Amniotic epithelial cell (primary cell): ENCODE measurements around the gene MVP.

Source experiments
- DNase-seq: peaks from one replicate; pipeline ENCODE4 v3.0.0-alpha.2; 2010; ENCODE audit warnings: low read depth

MVP gene

DNA sequence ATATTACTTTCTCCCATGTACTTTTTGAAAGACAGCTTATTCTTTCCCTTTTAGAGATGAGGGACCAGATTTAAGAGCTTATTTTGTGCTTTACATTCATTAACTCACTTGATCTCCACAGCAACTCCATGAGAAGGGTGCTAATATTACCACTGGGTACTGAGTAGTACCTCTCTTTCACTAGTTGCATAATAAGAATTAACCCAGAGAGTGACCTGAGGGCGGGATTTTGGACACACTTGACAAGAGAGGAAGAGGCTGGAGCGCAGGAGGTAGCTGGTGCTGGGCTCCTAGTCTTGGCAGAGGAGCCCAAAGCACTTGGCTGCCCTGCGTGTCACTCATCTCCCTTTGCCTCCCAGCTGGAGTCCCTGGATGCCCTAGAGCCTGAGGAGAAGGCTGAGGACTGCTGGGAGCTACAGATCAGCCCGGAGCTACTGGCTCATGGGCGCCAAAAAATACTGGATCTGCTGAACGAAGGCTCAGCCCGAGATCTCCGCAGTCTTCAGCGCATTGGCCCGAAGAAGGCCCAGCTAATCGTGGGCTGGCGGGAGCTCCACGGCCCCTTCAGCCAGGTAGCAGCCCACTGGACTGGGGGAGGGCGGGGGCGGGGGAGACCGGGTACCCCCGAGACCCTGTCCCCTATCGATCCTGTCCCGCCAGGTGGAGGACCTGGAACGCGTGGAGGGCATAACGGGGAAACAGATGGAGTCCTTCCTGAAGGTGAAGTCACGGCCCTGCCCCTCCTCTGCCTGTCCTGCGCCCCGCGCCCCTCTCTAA is 15.6 kb upstream of the MVP start:
- DNase-seq, result no peak

DNA sequence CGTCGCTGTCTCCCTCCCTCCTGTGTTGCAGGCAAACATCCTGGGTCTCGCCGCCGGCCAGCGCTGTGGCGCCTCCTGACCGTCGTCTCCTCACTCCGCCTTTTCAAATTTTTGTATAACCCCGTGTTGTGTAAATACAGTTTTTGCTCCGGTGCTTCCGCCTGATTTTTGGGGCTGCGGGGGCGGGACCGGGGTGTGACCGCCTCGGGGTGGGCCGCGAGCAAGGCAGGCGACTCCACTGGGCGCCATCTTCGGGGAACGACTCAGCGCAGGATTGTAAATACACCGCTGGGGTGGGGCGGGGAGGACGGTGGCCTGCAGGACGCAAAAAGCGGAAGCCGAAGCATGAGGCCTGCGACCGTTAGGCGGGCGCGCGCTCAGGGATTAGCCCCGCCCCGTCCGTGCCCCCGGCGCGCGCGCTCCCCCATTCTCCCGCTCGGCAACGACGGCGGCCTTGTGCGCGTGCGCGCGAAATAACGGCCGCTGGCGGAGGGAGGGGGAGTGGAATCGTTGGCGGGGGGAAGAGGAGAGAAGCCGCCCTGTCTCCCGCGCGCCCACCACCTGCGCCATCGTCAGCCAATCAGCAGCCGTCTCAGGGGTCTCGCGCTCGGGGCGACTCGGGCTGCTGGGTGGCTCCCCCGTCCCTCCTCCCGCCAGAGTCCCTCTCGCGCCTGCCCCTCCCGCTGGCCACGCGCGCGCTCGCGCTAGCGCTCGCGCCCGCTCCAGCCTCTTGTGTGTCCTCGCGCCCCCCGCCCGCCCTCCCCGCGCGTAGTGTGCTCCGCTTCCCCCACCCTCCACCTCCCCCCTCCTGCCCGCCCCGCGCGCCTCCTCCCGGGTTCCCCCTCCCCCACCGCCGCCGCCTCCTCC is 14.8 kb upstream of the MVP start:
- peak; percentile 94 for DNase-seq

DNA sequence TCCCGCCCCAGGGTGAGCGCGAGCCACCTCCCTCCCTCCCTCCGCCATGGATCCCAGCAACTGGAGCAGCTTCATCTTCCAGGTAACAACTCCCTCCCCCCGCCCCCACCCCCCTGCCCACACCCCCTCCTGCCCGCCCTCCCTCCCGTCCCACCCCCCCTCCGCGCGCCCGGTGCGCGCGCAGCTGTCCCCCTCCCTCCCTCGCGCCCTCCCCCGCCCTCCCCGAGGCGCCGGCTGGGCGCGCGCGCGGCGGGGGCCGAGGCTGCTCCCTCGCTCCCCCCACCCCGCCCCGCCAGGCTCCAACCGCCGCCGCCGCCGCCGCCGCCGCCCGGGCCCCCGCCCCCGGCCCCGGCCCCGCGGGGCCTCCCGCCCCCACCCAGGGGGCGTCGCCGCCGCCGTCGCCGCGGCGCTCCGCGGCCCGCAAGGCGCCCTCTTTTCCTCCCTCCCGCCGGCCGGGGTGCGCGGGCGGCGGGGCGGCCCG is 14.1 kb upstream of the MVP start, which contains the start of gene MAZ:
MAZ (plus strand) TSS at position 431 of the 481 bp plus-strand sequence. CDS start 173 bp downstream, outside the sequence.
- peak; percentile 91 for DNase-seq

DNA sequence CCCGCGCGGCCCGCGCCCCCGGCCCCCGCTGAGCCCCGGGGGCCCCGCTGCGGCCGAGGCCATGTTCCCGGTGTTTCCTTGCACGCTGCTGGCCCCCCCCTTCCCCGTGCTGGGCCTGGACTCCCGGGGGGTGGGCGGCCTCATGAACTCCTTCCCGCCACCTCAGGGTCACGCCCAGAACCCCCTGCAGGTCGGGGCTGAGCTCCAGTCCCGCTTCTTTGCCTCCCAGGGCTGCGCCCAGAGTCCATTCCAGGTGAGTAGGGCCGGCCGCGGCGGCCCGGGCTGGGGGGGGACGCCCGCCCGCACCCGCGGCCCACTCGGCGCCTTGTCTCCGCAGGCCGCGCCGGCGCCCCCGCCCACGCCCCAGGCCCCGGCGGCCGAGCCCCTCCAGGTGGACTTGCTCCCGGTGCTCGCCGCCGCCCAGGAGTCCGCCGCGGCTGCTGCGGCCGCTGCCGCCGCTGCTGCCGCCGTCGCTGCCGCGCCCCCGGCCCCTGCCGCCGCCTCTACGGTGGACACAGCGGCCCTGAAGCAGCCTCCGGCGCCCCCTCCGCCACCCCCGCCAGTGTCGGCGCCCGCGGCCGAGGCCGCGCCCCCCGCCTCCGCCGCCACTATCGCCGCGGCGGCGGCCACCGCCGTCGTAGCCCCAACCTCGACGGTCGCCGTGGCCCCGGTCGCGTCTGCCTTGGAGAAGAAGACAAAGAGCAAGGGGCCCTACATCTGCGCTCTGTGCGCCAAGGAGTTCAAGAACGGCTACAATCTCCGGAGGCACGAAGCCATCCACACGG is 13.4 kb upstream of the MVP start:
- DNase-seq, result peak; percentile 27

DNA sequence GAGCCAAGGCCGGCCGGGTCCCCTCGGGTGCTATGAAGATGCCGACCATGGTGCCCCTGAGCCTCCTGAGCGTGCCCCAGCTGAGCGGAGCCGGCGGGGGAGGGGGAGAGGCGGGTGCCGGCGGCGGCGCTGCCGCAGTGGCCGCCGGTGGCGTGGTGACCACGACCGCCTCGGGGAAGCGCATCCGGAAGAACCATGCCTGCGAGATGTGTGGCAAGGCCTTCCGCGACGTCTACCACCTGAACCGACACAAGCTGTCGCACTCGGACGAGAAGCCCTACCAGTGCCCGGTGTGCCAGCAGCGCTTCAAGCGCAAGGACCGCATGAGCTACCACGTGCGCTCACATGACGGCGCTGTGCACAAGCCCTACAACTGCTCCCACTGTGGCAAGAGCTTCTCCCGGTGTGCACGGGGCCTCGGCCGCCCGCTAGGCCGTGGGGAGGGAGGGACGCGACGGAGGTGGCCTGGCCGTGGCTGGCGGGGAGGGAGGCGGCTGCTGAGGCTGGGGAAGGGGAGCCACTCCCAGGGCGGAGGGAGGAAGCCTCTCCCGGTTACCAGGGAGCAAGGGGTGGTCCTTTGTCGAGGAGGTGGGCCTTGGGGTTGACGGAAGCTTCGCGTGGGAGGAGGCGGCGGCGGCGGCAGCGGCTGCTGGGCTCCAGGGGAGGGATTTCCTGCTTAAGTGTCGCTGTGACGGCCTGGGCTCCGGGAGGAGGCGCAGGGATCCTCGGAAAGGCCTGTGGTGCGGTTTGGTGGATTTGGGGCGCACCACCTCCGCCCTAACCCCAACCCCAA is 12.6 kb upstream of the MVP start:
- DNase-seq, result peak; percentile 92

DNA sequence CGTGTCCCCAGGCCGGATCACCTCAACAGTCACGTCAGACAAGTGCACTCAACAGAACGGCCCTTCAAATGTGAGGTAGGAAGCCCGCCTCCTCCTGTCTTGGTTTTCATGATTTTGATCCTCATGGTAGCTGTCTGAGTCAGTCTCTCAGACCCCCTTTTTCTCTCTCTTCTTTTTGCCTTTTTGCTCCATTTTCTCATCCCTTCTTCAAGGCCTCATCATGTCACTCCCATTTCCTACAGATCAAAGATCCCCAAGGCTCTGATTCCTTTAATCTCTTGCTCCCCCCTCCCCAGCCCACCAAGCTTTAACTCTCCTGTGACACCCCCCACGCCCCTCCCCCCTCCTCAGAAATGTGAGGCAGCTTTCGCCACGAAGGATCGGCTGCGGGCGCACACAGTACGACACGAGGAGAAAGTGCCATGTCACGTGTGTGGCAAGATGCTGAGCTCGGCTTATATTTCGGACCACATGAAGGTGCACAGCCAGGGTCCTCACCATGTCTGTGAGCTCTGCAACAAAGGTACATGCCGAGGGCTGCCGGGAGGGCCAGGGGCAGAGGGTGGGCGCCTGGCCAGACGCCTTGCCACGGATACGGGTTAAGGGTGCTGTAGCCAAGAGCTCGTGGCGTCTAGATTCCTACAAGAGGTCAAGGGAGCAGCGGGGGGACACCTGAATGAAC is 11.9 kb upstream of the MVP start:
- no peak for DNase-seq

DNA sequence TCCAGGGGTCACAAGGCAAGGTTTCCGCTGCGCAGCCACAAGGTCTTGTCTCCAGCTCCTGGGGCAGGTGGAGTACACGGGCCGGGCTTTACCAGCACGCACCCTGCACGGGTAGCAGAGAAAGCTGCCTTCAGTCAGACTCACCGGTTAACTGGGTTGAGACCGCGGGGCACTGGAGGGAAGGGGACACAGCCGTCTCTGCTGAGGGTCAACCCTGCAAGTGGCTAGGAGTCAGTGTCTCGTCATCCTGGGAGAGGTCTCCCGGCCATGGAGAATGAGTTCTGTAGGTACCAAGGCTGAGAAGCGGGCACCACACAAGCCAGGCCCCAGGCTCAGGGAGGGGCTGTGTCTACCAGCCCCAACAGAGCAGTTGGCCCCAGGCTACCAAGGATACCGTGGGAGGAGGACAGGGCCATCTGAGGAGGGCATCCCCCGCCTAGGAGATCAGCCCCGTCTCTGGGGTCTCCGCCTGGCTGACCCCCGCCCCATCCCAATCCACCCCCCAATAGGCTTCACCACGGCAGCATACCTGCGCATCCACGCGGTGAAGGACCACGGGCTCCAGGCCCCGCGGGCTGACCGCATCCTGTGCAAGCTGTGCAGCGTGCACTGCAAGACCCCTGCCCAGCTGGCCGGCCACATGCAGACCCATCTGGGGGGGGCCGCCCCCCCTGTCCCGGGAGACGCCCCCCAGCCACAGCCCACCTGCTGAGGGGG is 11.1 kb upstream of the MVP start:
- DNase-seq, result no peak

DNA sequence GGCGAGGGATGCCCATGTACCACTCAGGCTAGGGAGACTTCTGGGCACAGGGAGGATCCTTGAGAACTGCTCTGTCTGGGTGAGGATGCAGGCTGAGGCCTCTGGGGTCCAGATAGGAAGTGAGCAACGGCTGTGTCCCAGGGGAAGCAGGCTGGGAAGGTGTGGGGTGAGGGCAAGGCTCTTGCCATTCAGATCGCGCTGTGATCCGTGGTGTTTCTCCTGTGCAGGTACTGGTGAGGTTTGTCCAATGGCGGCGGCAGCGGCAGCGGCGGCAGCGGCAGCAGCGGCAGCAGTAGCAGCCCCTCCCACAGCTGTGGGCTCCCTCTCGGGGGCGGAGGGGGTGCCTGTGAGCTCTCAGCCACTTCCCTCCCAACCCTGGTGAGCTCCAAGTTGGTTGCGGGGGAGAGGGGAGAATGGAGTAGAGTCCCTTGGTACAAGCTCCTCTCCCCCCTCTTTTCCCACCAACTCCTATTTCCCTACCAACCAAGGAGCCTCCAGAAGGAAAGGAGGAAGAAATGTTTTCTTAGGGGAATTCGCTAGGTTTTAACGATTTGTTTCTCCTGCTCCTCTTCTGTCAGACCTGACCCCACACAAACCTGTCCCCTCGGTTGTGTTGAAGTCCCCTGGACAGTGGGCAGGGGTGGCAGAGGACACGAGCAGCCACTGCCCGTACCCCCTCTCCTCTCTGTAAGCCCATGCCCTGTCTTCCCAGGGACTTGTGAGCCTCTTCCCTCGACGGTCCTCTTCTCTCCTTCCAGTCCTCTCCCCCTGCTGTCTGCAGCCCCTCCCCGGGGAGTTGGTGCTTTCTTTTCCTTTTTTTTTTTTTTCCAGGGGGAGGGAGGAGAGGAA is 10.2 kb upstream of the MVP start:
- peak; percentile 44 for DNase-seq

DNA sequence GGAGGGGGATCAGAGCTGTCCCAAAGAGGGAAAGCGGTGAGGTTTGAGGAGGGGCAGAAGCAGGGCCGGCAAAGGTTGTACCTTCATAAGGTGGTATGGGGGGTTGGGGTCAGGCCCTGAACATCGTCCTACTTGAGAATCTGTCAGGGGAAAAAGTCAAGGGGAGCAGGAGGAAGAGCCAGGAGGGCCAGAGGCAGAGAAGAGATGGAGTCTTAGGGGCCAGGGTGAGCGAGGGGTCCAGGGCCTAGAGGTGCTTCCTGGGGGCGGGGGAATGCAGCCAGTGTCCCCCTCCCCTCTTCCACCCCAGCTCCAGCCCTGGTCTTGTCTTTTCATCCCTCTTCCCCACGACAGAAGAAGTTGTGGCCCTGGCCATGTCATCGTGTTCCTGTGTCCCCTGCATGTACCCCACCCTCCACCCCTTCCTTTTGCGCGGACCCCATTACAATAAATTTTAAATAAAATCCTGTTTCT is 9.5 kb upstream of the MVP start:
- DNase-seq, result no peak

DNA sequence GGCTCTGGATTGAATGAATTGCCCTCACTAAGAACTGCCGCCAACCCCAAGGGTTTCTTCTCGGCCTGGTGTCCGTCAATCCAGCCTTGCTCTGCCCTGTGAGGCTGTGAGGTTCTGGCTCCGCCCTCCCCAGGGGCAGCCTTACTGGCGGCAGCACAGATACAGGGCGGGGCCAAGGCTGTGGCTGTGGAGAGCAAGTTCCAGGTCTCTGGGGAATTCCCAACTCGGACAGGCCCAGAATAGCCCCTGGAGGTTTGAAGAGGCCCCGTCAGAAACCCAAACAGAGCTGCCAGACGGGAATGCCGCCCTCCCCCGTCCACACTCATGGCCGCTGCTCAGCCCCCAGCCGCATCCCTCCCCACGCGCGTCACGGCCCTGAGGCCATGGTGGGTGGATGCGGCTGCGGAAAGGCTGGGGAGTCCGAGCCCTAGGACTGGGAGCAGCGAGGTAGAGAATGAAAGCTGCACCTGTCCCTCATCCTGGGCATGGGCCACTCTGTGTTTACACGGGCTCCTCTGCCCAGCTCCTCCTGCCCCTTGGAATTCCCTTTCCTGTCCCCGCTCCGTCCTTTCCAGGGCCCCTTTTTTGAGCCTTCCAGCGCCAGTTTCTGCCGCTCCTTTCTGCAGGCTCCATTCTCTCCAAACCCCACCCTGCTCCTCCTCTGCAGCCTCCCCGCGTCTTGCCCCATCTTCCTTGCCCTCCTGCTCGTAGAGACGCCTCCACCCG is 8.9 kb upstream of the MVP start:
- peak; percentile 97 for DNase-seq

DNA sequence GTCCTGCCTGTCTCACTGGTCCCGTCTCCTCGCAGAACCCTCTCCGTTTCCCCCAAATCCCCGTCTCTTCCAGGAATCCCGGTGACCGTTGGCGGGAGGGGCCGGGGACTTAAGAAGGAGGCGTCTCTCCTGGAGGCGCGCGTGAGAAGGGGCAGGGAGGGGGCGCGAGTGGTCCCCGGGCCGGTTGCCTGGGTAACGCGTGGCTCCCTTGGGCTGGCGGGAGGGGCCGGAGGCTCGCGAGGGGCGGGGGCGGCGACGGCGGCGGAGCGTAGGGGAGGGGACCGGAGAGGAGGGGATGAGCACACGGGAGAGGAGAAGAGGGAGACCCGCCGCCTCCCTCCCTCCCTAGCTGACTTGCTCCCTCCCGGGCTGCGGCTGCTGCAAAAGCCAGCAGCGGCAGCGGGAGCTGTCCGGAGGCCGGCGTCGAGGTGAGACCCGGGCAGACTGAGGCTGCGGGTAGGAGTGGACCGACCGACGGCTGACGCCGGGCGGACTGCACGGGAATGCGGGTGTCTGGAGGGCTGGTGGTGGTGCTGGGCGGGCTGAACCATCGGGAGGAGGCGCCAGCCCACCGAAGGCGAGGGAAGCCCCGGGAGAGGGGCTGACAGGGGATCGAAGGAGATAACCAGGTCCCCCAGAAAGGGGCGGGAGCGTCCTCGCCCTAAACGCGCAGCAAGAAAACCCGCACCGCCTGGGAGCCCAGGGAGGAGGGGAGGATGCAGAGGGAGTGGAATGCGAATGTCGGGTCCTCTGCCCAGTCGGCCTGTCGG is 8.2 kb upstream of the MVP start, which contains the start of gene PRRT2:
PRRT2 (plus strand) TSS at position 298 of the 770 bp plus-strand sequence. CDS start 862 bp downstream, outside the sequence.
- peak; percentile 37 for DNase-seq

DNA sequence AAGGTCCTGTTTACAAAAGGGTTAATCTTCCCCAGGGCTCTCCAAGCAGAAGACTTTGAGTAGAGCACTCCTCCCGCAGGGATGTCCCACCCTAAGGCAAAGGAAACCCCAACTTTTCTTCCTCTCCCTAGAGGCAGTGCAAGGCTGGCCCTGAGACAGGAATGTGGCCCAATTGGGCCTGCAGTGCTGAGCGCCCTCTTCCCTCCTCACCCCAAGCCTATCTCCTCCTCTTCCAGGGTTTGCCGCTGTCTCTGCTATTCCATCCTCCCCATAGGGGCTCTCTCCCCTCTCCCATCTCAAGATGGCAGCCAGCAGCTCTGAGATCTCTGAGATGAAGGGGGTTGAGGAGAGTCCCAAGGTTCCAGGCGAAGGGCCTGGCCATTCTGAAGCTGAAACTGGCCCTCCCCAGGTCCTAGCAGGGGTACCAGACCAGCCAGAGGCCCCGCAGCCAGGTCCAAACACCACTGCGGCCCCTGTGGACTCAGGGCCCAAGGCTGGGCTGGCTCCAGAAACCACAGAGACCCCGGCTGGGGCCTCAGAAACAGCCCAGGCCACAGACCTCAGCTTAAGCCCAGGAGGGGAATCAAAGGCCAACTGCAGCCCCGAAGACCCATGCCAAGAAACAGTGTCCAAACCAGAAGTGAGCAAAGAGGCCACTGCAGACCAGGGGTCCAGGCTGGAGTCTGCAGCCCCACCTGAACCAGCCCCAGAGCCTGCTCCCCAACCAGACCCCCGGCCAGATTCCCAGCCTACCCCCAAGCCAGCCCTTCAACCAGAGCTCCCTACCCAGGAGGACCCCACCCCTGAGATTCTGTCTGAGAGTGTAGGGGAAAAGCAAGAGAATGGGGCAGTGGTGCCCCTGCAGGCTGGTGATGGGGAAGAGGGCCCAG is 7.3 kb upstream of the MVP start:
- no peak for DNase-seq

DNA sequence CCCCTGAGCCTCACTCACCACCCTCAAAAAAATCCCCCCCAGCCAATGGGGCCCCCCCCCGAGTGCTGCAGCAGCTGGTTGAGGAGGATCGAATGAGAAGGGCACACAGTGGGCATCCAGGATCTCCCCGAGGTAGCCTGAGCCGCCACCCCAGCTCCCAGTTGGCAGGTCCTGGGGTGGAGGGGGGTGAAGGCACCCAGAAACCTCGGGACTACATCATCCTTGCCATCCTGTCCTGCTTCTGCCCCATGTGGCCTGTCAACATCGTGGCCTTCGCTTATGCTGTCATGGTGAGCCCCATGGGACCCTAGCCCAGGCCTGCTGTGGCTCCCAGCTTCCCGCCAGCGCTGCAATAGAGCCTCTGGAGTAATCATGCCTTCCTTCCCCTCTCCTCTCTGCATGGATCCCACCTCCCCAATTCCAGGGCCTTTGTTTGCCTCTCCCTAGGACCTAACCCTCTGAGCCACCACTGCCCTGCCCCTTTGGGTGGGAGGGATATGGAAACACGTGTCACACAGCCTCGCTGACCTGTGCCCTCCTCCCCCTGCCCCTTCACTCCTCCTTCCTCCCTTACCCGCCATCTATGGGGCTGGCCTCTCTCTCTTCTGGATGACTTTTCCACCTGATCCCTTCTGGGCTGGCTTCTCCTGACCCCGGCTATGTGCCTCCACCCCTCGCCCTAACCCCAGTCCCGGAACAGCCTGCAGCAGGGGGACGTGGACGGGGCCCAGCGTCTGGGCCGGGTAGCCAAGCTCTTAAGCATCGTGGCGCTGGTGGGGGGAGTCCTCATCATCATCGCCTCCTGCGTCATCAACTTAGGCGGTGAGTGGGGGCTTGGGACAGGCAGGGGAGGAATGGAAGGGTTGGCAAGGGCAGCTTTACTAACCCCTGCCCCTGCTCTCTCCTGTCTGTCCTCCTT is 6.4 kb upstream of the MVP start:
- DNase-seq, result no peak

DNA sequence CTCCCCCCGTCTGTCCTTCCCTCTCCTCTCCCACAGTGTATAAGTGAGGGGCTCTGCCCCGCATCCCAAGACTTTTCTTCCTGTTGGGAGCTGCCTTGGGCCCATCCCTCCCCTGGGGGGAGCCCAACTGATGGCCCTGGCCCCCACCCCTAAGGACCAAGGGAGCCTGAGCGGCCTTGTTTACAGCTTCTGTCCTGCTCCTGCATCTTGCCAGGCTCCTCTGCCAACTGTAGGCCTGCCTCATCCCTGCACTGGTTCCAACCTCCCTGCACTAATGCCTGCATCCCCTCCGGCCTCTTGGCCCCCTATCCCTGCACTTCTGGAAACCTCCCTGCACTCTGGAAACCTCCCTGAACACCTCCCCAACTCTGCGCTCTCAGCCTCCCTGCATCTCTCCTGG is 5.7 kb upstream of the MVP start:
- DNase-seq, result no peak

DNA sequence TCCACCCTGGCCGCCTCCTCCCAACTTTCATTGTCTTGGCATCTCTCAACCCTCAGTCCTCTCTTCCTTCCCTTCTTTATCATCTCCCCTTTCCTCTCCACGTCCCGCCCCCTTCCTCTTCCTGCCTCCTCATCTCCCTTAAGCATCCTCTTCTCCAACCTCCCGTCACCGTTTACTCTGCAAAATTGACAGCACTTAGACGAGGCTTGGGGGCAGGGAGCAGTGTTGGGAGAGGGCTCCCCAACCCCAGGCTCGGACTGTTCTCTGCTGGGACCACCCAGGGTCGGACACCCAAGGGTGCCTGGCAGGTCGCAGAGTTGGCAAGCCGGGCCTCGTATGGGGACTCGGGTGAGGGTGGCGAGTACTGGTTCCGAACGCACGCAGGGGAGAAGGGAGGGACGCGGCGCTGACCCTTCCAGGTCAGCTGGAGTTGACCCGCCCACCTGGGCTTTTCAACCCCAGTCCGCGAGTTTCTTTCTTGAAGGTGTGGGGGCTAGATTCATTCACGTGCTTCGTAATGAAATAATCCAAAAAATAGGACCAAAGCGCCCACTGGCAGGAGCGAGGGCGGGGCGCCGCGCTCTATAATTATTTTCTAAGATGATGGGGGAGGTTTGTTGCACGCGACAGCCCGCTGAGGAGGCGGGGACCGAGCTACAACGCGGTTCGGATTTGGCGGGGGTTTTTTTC is 5.1 kb upstream of the MVP start:
- DNase-seq, result no peak
